Measurements from ENCODE around the gene DYSF.

Gene DYSF

DNA sequence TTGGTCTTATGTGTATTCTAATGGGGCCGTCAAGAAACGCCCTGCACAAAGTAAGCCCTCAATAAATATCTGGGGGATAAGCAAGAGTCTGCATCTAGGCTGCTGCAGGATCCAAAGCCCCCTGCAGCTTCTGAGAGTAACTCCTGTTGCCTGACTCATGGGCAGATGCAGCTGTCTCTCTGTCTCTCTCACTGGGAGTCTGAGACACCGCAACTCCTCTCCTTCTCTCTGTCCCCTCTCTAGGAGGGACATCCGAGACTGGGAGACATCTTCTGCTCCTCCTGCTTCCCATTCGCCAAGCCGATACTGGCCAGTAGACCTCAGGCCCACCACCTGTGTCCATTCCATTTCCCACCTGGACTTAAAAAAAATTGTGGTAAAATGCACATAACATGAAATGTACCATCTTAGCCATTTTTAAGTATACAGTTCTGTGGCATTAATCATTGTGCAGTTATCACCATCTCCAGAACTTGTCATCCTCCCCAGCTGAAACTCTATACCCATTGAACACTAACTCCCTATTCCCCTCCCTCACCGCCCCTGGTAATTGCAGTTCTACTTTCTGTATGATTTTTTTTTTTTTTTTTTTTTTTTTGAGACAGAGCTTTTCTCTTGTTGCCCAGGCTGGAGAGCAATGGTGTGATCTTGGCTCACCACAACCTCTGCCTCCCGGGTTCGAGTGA, 20.1 kb downstream of the DYSF start:
- TF ChIP-seq, protein P1, sequence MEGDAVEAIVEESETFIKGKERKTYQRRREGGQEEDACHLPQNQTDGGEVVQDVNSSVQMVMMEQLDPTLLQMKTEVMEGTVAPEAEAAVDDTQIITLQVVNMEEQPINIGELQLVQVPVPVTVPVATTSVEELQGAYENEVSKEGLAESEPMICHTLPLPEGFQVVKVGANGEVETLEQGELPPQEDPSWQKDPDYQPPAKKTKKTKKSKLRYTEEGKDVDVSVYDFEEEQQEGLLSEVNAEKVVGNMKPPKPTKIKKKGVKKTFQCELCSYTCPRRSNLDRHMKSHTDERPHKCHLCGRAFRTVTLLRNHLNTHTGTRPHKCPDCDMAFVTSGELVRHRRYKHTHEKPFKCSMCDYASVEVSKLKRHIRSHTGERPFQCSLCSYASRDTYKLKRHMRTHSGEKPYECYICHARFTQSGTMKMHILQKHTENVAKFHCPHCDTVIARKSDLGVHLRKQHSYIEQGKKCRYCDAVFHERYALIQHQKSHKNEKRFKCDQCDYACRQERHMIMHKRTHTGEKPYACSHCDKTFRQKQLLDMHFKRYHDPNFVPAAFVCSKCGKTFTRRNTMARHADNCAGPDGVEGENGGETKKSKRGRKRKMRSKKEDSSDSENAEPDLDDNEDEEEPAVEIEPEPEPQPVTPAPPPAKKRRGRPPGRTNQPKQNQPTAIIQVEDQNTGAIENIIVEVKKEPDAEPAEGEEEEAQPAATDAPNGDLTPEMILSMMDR (IDR thresholded peaks at IDR 0.05; ENCODE audit: borderline replicate concordance, insufficient read depth, low read depth, low read length): no peak
- H3K4me3 ChIP-seq (ENCODE audit: low read depth, low read length): no peak overlapping the region

DNA sequence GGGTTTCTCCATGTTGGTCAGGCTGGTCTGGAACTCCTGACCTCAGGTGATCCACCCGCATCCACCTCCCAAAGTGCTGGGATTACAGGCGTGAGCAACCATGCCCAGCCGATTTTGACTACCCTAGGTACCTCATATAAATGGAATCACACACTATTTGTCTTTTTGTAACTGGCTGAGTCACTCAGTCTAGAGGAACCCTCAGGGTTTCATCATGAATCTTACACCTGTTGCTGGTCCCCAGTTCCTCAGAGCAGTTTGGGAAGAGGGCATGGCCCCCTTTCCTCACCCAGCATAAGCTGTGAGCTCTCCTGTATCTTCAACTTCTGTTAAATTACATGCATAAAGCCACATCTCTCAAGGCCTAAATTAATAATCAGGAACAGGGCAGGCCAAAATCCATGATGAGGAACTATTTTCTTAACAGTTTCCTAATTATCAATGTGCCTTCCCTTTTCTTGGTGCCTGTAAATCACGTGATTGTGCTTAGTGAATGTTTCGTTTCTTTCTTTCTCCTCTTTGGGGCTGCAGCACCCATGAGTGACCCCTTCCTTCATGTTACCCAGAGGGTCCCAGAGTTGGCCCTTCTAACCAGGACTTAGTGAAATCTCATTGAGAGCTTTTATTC, 20.9 kb downstream of the DYSF start:
- TF ChIP-seq, protein P1 (IDR thresholded peaks at IDR 0.05; ENCODE audit: borderline replicate concordance, insufficient read depth, low read depth, low read length): no peak
- no peak overlapping the region for H3K4me3 ChIP-seq (ENCODE audit: low read depth, low read length)

DNA sequence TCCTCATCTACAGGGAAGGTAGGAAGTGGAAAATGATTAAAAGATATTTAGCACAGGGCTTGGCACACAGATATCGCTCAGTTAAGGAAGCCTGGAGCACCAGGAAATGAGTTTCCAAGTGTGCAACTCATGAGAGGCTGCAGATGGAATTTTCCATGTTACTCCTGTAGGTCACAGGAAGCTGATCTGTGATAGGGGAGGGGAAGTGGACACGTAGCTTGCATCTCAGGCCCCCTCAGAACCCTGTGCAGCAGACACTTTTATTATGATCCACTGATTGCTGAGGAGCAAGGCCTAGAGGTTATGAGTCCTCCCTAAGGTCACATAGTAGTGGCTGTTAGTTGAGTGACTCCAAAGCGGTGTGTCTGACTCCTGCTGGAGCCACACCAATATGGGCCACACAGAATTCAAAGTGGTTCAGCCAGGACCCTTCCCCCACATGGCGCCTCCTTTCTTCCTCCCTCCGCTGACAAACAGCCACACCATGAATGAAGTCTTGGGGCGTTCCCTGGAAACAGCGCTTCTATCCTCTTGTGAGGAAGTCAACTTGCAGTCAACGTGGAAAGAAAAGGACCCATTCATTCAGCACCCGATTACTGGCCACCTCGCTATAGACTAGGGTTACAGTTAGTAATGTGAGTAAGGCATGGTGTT, 21.5 kb downstream of the DYSF start:
- no peak overlapping the region for H3K4me3 ChIP-seq (ENCODE audit: low read depth, low read length)
- TF ChIP-seq, protein P1 (IDR thresholded peaks at IDR 0.05; ENCODE audit: borderline replicate concordance, insufficient read depth, low read depth, low read length): no peak

DNA sequence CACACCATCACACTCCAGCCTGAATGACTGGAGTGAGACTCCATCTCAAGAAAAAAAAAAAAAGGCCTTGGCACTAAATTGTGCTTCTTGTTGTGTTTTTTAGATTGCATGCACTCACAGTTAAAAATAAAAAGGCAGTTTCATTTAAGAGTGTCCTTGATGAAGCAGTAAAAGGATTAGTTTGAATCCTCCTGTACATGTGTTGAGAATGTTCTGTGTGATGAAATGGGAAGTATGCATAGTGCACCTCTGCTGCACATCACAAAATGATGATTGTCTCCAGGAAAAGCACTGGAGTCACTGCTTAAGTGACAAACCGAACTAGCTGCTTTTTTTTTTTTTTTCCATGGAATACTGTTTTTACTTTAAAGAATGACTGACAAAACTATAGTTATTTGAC, 23.1 kb downstream of the DYSF start:
- TF ChIP-seq, protein P1 (IDR thresholded peaks at IDR 0.05; ENCODE audit: borderline replicate concordance, insufficient read depth, low read depth, low read length): no peak
- no peak overlapping the region for H3K4me3 ChIP-seq (ENCODE audit: low read depth, low read length)

DNA sequence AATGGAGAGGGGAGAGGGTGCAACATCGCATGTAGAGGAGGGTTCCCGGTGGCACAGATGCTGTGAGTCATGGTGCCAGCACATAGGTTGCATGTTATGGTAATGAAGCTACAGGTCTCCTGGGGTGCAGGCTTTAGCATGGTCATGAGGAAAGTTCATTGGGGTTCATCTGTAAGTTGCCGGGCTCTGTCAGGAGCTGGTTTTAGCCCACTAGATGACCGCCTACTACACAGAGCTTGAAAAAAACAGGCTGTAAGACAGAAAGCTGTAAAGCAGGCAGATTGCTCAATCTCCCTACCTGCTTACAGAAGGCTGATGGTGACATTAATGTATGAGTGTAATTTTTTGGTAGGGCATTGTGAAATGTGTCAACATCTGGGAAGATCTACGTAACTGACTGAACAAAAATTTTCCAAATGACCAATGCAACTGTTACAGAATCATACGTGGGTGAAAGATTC, 23.9 kb downstream of the DYSF start:
- H3K4me3 ChIP-seq (ENCODE audit: low read depth, low read length): no peak overlapping the region
- TF ChIP-seq, protein P1 (IDR thresholded peaks at IDR 0.05; ENCODE audit: borderline replicate concordance, insufficient read depth, low read depth, low read length): no peak

DNA sequence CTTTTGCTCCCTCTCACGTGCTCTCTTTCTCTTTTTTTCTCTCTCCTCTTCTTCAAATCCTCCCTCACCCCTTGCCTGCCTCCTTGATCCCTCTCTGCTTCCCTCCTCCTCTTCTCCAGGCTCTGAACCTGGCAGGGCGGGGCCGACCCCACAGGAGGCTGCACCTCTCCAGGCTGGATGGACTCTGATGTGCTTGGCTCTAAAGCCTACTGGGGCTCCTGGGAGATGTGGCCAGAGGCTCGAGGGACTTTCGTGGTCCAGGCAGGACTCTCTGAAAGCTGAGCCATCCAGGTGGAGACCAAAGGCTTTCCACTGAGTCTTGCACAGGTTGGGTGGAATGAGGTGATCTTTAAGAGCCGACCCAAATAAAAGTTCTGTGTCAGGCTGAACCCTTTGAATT, 25.4 kb downstream of the DYSF start:
- TF ChIP-seq, protein P1 (IDR thresholded peaks at IDR 0.05; ENCODE audit: borderline replicate concordance, insufficient read depth, low read depth, low read length): no peak
- H3K4me3 ChIP-seq (ENCODE audit: low read depth, low read length): no peak overlapping the region

Measured in GM12875 (cell line).